HG03039 (cell line): Measurements from ENCODE around the gene GPATCH2.
"Not testable (repeated sequence)": the region's sequence is repeated elsewhere in the genome, so short reads cannot be mapped to it uniquely, and the experiment has no call there.

Experiments
- ATAC-seq: cut with Tn5 transposase; IDR thresholded peaks from one replicate; pipeline ENCODE4 v1.9.1; 2021; ENCODE audit warnings: mild to moderate bottlenecking, moderate library complexity; ENCODE audit not compliant: unreplicated experiment

Gene GPATCH2

GRCh38 chr1:217527151-217527550 lies 103.7 kb downstream of the GPATCH2 start:
- ATAC-seq: no peak

- no peak for ATAC-seq
These were observed 104.3 kb downstream of the GPATCH2 start for GRCh38 chr1:217526636-217527035.

- no peak for ATAC-seq
These were observed 105.0 kb downstream of the GPATCH2 start for GRCh38 chr1:217525773-217526490.

- ATAC-seq: no peak
These were observed 105.9 kb downstream of the GPATCH2 start for GRCh38 chr1:217524787-217525520.

GRCh38 chr1:217523921-217524320 lies 107.0 kb downstream of the GPATCH2 start:
- not testable (repeated sequence) for ATAC-seq

DNA sequence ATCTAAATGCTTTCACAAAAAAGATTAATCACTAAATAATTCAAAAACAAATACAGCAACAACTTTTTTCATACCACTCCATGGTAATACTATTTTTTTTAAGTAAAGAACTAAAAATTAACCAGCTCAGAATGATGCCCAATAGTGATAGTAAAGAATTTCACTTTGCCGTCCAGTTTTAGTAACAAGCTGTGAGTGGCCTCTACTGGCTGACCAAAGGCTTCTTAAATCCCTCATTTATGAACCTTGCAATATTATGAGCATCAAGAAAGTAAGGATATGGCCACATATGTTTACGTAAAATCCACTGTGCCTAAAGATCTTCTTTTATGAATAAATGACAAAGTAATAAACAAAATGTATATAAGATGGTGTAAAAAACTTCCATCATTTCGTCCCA lies 108.6 kb downstream of the GPATCH2 start:
- ATAC-seq: no peak

GRCh38 chr1:217521317-217521716 lies 109.6 kb downstream of the GPATCH2 start:
- ATAC-seq: no peak

DNA sequence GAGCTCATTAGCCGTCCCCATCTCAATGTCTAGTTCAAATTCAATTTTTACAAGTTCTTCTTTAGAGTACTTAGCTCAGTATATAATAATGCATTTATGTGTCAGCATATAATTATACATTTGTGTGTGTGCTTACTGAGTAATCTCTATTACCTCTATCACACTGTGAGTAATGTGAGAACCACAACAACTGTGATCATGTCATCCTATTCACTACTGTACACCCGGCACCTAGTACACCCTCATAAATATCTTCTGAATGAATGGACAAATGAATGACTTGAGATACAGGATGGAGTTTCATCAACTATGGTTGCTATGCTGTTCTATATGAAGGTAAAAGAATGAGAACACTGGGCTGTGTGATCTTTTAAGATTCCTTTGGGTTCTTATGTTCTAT lies 124.0 kb downstream of the GPATCH2 start:
- no peak for ATAC-seq

DNA sequence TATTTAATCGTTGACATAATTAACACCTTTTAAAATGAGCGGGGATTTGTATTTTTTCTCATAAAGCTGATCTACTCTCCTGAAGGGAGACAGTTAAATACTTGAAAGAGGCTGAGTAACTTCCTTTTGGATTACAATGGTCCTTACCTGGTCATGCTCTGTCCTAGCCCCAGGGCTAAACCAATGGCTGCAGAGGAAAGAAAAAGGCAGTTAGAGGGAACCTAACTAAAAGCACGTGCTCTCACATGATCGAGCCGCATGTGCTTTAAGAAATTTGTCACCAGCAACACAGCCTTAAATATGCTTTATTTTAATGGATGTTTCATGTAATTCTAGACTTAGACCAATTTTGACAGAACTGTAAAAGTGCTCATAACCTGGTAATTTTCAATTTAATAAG lies 132.7 kb downstream of the GPATCH2 start:
- no peak for ATAC-seq

DNA sequence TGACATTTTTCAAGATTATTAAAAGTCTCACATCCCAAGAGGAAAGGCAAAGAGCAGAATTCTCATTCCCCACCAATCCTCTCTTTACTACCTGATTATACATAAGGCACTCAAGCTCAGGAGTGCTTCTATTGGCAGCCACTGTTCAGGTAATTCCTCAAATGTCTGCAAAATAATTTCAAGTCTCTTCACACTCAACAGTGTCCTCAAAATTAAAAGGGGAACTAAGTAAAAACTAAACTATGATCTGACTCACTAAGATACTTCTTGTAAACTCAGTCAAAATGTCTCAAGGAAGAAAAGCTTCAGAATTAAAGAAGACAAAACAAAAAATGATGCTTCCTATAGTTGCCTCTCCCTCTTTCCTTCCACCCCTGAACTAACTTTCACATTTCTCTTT lies 135.6 kb downstream of the GPATCH2 start:
- peak; percentile 89 for ATAC-seq

DNA sequence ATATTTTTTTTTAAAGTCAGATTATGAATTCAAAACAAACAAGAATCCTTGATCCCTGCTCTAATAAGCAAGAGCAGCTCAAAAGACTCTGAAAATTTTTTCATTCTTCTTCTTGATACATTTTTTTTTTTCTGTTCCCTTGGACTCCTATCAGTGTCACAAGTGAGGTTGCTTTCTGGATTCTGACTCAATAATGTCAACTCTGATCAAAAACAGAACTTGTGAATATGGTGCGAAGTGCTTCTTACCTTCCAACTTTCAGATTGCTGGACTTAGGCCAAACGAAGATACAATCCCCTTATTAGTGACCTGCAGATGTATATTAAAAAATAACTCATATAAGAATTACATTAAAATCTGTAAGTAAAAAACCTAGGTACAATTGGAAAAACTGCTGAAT lies 136.1 kb downstream of the GPATCH2 start:
- peak; percentile 75 for ATAC-seq

DNA sequence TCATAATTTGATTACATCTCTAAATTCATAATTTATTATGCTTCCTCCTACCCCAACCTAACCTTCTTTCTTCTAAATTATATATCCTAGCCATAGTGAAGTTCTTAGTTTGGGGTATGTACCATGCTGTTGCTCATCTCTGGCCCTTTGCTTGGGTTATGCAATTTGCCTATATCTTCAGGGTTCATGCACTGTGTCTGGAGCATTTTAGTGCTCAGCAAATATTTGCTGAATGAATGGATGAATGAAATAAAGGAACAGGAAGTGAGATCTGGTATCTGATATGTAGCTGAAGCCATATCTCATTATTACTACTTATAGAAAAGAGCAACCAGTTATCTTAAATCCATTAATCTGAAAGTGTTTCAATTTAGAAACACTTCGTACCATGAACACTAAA lies 137.6 kb downstream of the GPATCH2 start:
- no peak for ATAC-seq

DNA sequence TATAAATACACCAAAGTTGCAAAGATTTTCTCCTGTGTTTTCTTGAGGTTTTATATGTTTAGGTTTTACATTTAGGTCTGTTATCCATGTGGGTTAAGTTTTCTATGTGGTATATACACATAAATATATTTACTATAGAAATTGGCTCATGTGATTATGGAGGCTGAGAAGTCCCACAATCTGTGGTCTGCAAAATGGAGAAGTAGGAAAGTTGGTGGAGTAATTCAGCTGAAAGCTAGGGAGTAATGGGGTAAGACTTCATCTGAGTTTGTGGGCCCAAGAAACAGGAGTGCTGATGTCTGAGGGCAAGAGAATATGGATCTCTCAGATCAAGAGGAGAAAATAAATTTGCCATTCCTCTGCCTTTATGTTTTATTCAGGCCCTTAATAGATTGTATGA lies 146.0 kb downstream of the GPATCH2 start:
- no peak for ATAC-seq

- ATAC-seq: peak; percentile 98
These were observed 148.4 kb downstream of the GPATCH2 start for GRCh38 chr1:217482356-217483102.

DNA sequence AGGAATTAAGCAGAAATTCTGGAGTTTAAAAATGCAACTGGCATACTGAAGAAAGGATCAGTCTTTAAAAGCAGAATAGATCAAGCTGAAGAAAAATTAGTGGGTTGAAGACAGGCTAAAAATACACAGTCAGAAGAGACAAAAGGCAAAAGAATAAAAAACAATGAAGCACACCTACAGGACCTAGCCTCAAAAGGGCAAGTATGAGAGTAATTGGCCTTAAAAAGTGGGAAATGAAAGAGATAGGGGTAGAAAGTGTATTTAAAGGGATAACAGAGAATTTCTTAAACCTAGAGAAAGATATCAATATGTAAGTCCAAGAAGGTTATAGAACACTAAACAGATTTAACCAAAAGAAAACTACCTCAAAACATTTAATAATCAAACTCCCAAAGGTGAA lies 152.4 kb downstream of the GPATCH2 start:
- no peak for ATAC-seq

DNA sequence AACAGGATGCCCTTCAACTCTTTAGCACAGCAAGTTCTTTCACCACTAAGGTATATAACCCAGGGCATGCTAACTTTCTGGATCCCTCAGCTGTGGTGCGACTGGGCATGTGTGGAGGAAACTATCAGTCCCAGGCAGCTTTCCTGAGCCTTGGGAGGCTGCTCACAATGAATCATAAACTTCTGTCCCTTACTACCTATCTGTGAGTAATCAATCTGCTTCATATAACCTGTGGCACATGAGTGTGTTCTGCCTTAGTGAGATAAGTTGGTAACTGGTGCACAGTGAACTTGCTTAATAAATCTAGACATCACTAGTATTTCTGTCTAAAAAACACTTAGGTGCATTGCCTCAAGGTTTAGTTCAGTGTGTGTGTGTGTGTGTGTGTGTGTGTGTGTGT lies 158.0 kb downstream of the GPATCH2 start:
- ATAC-seq: no peak

- no peak for ATAC-seq
These were observed 159.5 kb downstream of the GPATCH2 start for GRCh38 chr1:217471403-217471802.

GRCh38 chr1:217469983-217470382 lies 160.9 kb downstream of the GPATCH2 start:
- no peak for ATAC-seq

DNA sequence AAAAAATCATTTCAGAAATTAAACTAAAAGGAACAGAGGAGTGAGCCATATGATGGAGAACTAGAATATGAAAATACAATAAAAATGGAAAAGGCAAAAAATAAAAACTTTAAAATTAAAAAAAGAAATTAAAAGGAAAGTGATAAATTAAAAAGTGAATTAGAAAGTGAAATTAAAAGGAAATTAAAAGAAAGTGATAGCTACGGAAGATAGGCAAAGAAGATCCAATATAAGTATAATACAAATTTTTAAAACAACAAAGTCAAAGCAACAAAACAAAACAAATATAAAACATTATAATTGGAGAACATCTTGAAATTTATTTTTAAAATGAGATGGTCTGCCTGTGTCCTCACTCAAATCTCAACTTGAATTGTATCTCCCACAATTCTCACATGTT lies 165.8 kb downstream of the GPATCH2 start:
- no peak for ATAC-seq

GRCh38 chr1:217462666-217463065 lies 168.2 kb downstream of the GPATCH2 start:
- ATAC-seq: no peak

- ATAC-seq: no peak
These were observed 168.7 kb downstream of the GPATCH2 start for GRCh38 chr1:217462159-217462558.

DNA sequence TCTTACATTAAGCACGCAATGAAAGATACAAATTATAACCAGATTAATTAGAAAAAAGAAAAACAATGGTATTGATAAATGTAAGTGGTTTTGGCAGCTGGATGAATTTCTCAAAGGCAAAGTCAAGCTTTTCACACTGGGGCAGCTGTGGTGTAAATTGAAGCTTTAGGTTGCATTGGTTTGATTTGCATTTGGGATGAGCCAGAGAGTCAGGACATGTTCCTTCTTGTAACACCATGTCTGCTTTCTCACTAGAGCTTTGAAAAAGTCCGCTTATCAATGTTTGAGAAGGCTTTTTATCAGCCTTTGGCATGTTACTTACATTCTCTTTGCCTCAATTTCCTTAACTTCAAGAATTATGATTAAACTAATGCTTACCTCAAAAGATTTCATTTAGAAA lies 173.9 kb downstream of the GPATCH2 start:
- ATAC-seq: no peak
